ENCODE results near the gene NTN4. TPM values are rescaled to one million over a fixed set of nuclear protein-coding genes. Genes with fewer than 3 reads are reported as not detected.

NTN4 gene
- polyA plus RNA-seq, 1 donor (not counting 4 experiments of a cell fraction or from before 2014, with no cell fraction given): 8.3 TPM

- no peaks in the 10 kb centered on the region for H3K36me3 ChIP-seq (ENCODE audit: control insufficient read depth in 2 of 2, extremely low read depth in 1 of 2, insufficient read depth in 2 of 2, low read length in 2 of 2)
- no peaks in the 10 kb centered on the region for H3K4me1 ChIP-seq (ENCODE audit: control insufficient read depth, extremely low read depth, insufficient read depth, low read length)
- no peak overlapping the region for H3K9ac ChIP-seq (ENCODE audit: control insufficient read depth, extremely low read depth, insufficient read depth, low read length)
- dilution Hi-C loops (cut with MboI; ENCODE audit: extremely low pct_ligation_motif_present, low sequenced_read_pairs): no loop called here
- H4K20me1 ChIP-seq (ENCODE audit: control insufficient read depth, extremely low read depth, insufficient read depth, low read length): no peaks in the 10 kb centered on the region
- no peak overlapping the region for H3K27ac ChIP-seq (ENCODE audit: control insufficient read depth, insufficient read depth, low read length)
- no peak overlapping the region for H3K4me2 ChIP-seq (ENCODE audit: control insufficient read depth, extremely low read depth, insufficient read depth, low read depth, low read length)
- FAIRE-seq: no peak
- DNase-seq (ENCODE audit: low read depth, low spot score): no peak
- H3K9me3 ChIP-seq (ENCODE audit: control insufficient read depth, low read depth, low read length): no peaks in the 10 kb centered on the region
- H3K27me3 ChIP-seq (ENCODE audit: control insufficient read depth, extremely low read depth, insufficient read depth, low read length): no peaks in the 10 kb centered on the region
- TF ChIP-seq EZH2 (IDR thresholded peaks at IDR 0.05; ENCODE audit: low read length): no peak
- TF ChIP-seq CTCF (optimal IDR thresholded peaks at IDR 0.05 in 1 of 3, IDR thresholded peaks at IDR 0.05 in 1 of 3, conservative IDR thresholded peaks at IDR 0.05 in 1 of 3; ENCODE audit: extremely low read depth in 1 of 3, insufficient read depth in 2 of 3, low read length in 3 of 3): no peak
- no peaks in the 10 kb centered on the region for H3K9me1 ChIP-seq (ENCODE audit: control insufficient read depth, extremely low read depth, insufficient read depth, low read length)
- H3K79me2 ChIP-seq (ENCODE audit: control insufficient read depth, insufficient read depth, low read length): no peaks in the 10 kb centered on the region
- H3K4me3 ChIP-seq (ENCODE audit: control insufficient read depth in 2 of 3, extremely low read depth in 1 of 3, insufficient read depth in 2 of 3, low read depth in 1 of 3, low read length in 3 of 3): no peak overlapping the region
- H2AFZ ChIP-seq (ENCODE audit: control insufficient read depth, low read length): no peak overlapping the region
Measured at GRCh38 chr12:95726903-95727302, 63.7 kb downstream of the NTN4 start.

- FAIRE-seq: no peak
- dilution Hi-C loops (cut with MboI; ENCODE audit: extremely low pct_ligation_motif_present, low sequenced_read_pairs): no loop called here
- H3K4me2 ChIP-seq (ENCODE audit: control insufficient read depth, extremely low read depth, insufficient read depth, low read depth, low read length): no peak overlapping the region
- no peak overlapping the region for H2AFZ ChIP-seq (ENCODE audit: control insufficient read depth, low read length)
- H4K20me1 ChIP-seq (ENCODE audit: control insufficient read depth, extremely low read depth, insufficient read depth, low read length): no peaks in the 10 kb centered on the region
- no peaks in the 10 kb centered on the region for H3K27me3 ChIP-seq (ENCODE audit: control insufficient read depth, extremely low read depth, insufficient read depth, low read length)
- no peaks in the 10 kb centered on the region for H3K36me3 ChIP-seq (ENCODE audit: control insufficient read depth in 2 of 2, extremely low read depth in 1 of 2, insufficient read depth in 2 of 2, low read length in 2 of 2)
- no peaks in the 10 kb centered on the region for H3K9me1 ChIP-seq (ENCODE audit: control insufficient read depth, extremely low read depth, insufficient read depth, low read length)
- no peak overlapping the region for H3K9ac ChIP-seq (ENCODE audit: control insufficient read depth, extremely low read depth, insufficient read depth, low read length)
- H3K27ac ChIP-seq (ENCODE audit: control insufficient read depth, insufficient read depth, low read length): no peak overlapping the region
- H3K4me3 ChIP-seq (ENCODE audit: control insufficient read depth in 2 of 3, extremely low read depth in 1 of 3, insufficient read depth in 2 of 3, low read depth in 1 of 3, low read length in 3 of 3): no peak overlapping the region
- TF ChIP-seq CTCF (optimal IDR thresholded peaks at IDR 0.05 in 1 of 3, IDR thresholded peaks at IDR 0.05 in 1 of 3, conservative IDR thresholded peaks at IDR 0.05 in 1 of 3; ENCODE audit: extremely low read depth in 1 of 3, insufficient read depth in 2 of 3, low read length in 3 of 3) (no peak), EZH2 (IDR thresholded peaks at IDR 0.05; ENCODE audit: low read length) (no peak)
- no peaks in the 10 kb centered on the region for H3K9me3 ChIP-seq (ENCODE audit: control insufficient read depth, low read depth, low read length)
- no peak for DNase-seq (ENCODE audit: low read depth, low spot score)
- H3K4me1 ChIP-seq (ENCODE audit: control insufficient read depth, extremely low read depth, insufficient read depth, low read length): peaks cover 12% of the 10 kb centered on the region
- no peaks in the 10 kb centered on the region for H3K79me2 ChIP-seq (ENCODE audit: control insufficient read depth, insufficient read depth, low read length)
Measured at GRCh38 chr12:95724767-95725166, 65.8 kb downstream of the NTN4 start.
